ENCODE results near the gene PSMD6.

Gene PSMD6

GRCh38 chr3:64000453-64001055 lies 22.7 kb downstream of the PSMD6 start:
- no peak overlapping the region for H3K27ac ChIP-seq

GRCh38 chr3:63998852-63999754 lies 24.2 kb downstream of the PSMD6 start:
- no peak for DNase-seq (ENCODE audit: low spot score)
- Histone ChIP-seq H3K27ac (no peak overlapping the region), H3K4me3 (no peak overlapping the region)
- no peak for TF ChIP-seq CTCF (IDR thresholded peaks at IDR 0.05)

More at GRCh38 chr3:64000453-64001055, 22.7 kb downstream of the PSMD6 start:
- TF ChIP-seq CTCF (IDR thresholded peaks at IDR 0.05) = no peak
- no peak overlapping the region for H3K4me3 ChIP-seq
- DNase-seq (ENCODE audit: low spot score) = no peak

- no peak for TF ChIP-seq CTCF (IDR thresholded peaks at IDR 0.05)
- H3K27ac ChIP-seq = no peak overlapping the region
- no peak for DNase-seq (ENCODE audit: low spot score)
- no peak overlapping the region for H3K4me3 ChIP-seq
Measured at GRCh38 chr3:63995086-63995485, 28.2 kb downstream of the PSMD6 start.

GRCh38 chr3:63993653-63994079 lies 29.6 kb downstream of the PSMD6 start:
- DNase-seq (ENCODE audit: low spot score) = peak; percentile 80
- H3K4me3 ChIP-seq = no peak overlapping the region
- peak; percentile 86 for TF ChIP-seq CTCF (IDR thresholded peaks at IDR 0.05)
- no peak overlapping the region for H3K27ac ChIP-seq

GRCh38 chr3:63992516-63993209 lies 30.6 kb downstream of the PSMD6 start:
- H3K4me3 ChIP-seq = no peak overlapping the region
- no peak for DNase-seq (ENCODE audit: low spot score)
- TF ChIP-seq CTCF (IDR thresholded peaks at IDR 0.05) = no peak
- no peak overlapping the region for H3K27ac ChIP-seq

- H3K27ac ChIP-seq = no peak overlapping the region
- no peak for DNase-seq (ENCODE audit: low spot score)
Measured at GRCh38 chr3:63991666-63992065, 31.6 kb downstream of the PSMD6 start.

More at GRCh38 chr3:63991666-63992065, 31.6 kb downstream of the PSMD6 start:
- TF ChIP-seq CTCF (IDR thresholded peaks at IDR 0.05) = no peak
- H3K4me3 ChIP-seq = no peak overlapping the region

Data from coronary artery (tissue), 2 donors.